H1 (cell line): ENCODE results near the gene MYG1. TPM values are rescaled to one million over a fixed set of nuclear protein-coding genes. Genes with fewer than 3 reads are reported as not detected.

ENCODE experiments used
- CTCF ChIA-PET: fragments of 300-600 bp; sonication (Branson Sonifier 250); formaldehyde crosslinking; loops from one replicate; lab custom pipeline; 2021; ENCODE audit not compliant: partially characterized antibody; lab: Charles Lee
- POLR2A ChIA-PET: fragments of 300-600 bp; sonication (Branson Sonifier 250); formaldehyde crosslinking; loops from one replicate; lab custom pipeline; 2021; ENCODE audit warnings: inconsistent platforms; ENCODE audit not compliant: partially characterized antibody; lab: Charles Lee
- DNase-seq, 2 experiments: peaks; one replicate each; pipeline versions ENCODE4 v3.0.0 to v3.0.0-alpha.2; 2010 to 2022; ENCODE audit warnings: low spot score in 2 of 2, low read depth in 1 of 2, mixed read lengths in 1 of 2
- FAIRE-seq: peaks from 2 replicates; lab custom pipeline; 2011; peaks lifted over from hg19 to GRCh38; lab: Jason Lieb, UNC
- H2AFZ ChIP-seq: 2 replicates; pipeline ENCODE4 v1.8.1; 2012; ENCODE audit warnings: low read length, inconsistent platforms
- H2AK5ac ChIP-seq: 2 replicates; pipeline ENCODE4 v1.6.1; 2013; ENCODE audit warnings: low read depth, low read length
- H2BK120ac ChIP-seq: replicated peaks from 2 replicates; pipeline ENCODE3; 2013; ENCODE audit warnings: low read depth, low read length, inconsistent platforms
- H2BK12ac ChIP-seq: 2 replicates; pipeline ENCODE4 v1.6.1; 2013; ENCODE audit warnings: low read depth, low read length
- H2BK15ac ChIP-seq: 2 replicates; pipeline ENCODE4 v1.6.1; 2013; ENCODE audit warnings: low read length
- H2BK20ac ChIP-seq: 2 replicates; pipeline ENCODE4 v1.6.1; 2013; ENCODE audit warnings: low read length
- H2BK5ac ChIP-seq: 2 replicates; pipeline ENCODE4 v1.6.1; 2013; ENCODE audit warnings: low read depth, low read length
- H3K14ac ChIP-seq: 2 replicates; pipeline ENCODE4 v1.6.1; 2013; ENCODE audit warnings: inconsistent platforms; ENCODE audit not compliant: insufficient read length
- H3K18ac ChIP-seq: 2 replicates; pipeline ENCODE4 v1.6.1; 2013; ENCODE audit warnings: low read length; ENCODE audit errors: extremely low read depth
- H3K23ac ChIP-seq: 2 replicates; pipeline ENCODE4 v1.6.1; 2013; ENCODE audit warnings: inconsistent platforms; ENCODE audit not compliant: insufficient read length
- H3K23me2 ChIP-seq: 2 replicates; pipeline ENCODE4 v1.6.1; 2013; ENCODE audit warnings: low read depth, low read length
- H3K27ac ChIP-seq: 2 replicates; pipeline ENCODE4 v1.6.1; 2011; ENCODE audit warnings: low read depth, low read length, inconsistent platforms
- H3K27me3 ChIP-seq, 4 experiments: replicated peaks in 1 of 4; 1 replicate in 1 of 4; 2 replicates in 3 of 4; pipeline versions ENCODE4 v1.6.1 to v1.8.1; 2011 to 2013; ENCODE audit warnings: low read length in 3 of 4, mild to moderate bottlenecking in 3 of 4, inconsistent platforms in 2 of 4, mixed read lengths in 2 of 4, moderate library complexity in 1 of 4; ENCODE audit not compliant: control insufficient read depth in 3 of 4, insufficient read depth in 3 of 4; ENCODE audit errors: extremely low read depth in 1 of 4
- H3K36me3 ChIP-seq, 4 experiments: 2 replicates each; pipeline versions ENCODE4 v1.6.1 to v1.8.1; 2011 to 2013; ENCODE audit warnings: mild to moderate bottlenecking in 4 of 4, low read length in 3 of 4, moderate library complexity in 2 of 4, control low read depth in 1 of 4, inconsistent platforms in 1 of 4; ENCODE audit not compliant: insufficient read depth in 4 of 4, control insufficient read depth in 2 of 4
- H3K4ac ChIP-seq: replicated peaks from 2 replicates; pipeline ENCODE3; 2013; ENCODE audit warnings: low read length, low read depth, mixed read lengths, inconsistent platforms; ENCODE audit not compliant: insufficient read length
- H3K4me1 ChIP-seq, 4 experiments: replicated peaks in 1 of 4; 1 replicate in 1 of 4; 2 replicates in 3 of 4; pipeline versions ENCODE4 v1.6.1 to v1.8.1; 2011 to 2013; ENCODE audit warnings: low read length in 3 of 4, inconsistent platforms in 2 of 4, mixed read lengths in 1 of 4; ENCODE audit not compliant: insufficient read depth in 4 of 4, control insufficient read depth in 3 of 4
- H3K4me2 ChIP-seq, 2 experiments: 2 replicates each; pipeline versions ENCODE4 v1.6.1 to v1.8.1; 2011 to 2013; ENCODE audit warnings: low read depth in 2 of 2, low read length in 2 of 2, control low read depth in 1 of 2, inconsistent platforms in 1 of 2, mild to moderate bottlenecking in 1 of 2; ENCODE audit not compliant: insufficient read depth in 1 of 2
- H3K4me3 ChIP-seq, 4 experiments: fragments of 200-600, 300-600 bp in 1 of 4; sonication (generic), shearing (Covaris generic), sonication (Bioruptor Twin) in 1 of 4; 2 replicates each; pipeline versions ENCODE4 v1.5.1 to v1.8.1; 2011 to 2016; ENCODE audit warnings: low read length in 4 of 4, low read depth in 3 of 4, control low read depth in 2 of 4, inconsistent platforms in 2 of 4, mild to moderate bottlenecking in 2 of 4, mixed read lengths in 1 of 4, moderate library complexity in 1 of 4; ENCODE audit not compliant: insufficient read depth in 2 of 4; ENCODE audit errors: extremely low read depth in 1 of 4
- H3K56ac ChIP-seq: replicated peaks from 2 replicates; pipeline ENCODE3; 2013; ENCODE audit warnings: low read depth, mild to moderate bottlenecking, mixed read lengths, low read length, inconsistent platforms; ENCODE audit not compliant: insufficient read length
- H3K79me1 ChIP-seq: 2 replicates; pipeline ENCODE4 v1.6.1; 2013; ENCODE audit warnings: low read depth, low read length, control low read depth
- H3K79me2 ChIP-seq, 2 experiments: 2 replicates each; pipeline versions ENCODE4 v1.6.1 to v1.8.1; 2012 to 2013; ENCODE audit warnings: low read length in 2 of 2, mild to moderate bottlenecking in 2 of 2, inconsistent platforms in 1 of 2; ENCODE audit not compliant: insufficient read depth in 2 of 2, control insufficient read depth in 1 of 2
- H3K9ac ChIP-seq, 4 experiments: replicated peaks in 1 of 4; 1 replicate in 1 of 4; 2 replicates in 3 of 4; pipeline versions ENCODE4 v1.6.1 to v1.8.1; 2011 to 2013; ENCODE audit warnings: low read depth in 3 of 4, low read length in 3 of 4, control low read depth in 2 of 4, mild to moderate bottlenecking in 2 of 4, moderate library complexity in 2 of 4, inconsistent platforms in 1 of 4; ENCODE audit errors: extremely low read depth in 1 of 4
- H3K9me3 ChIP-seq, 2 experiments: 2 replicates each; pipeline versions ENCODE4 v1.6.1 to v1.8.1; 2012 to 2013; ENCODE audit warnings: mild to moderate bottlenecking in 2 of 2, moderate library complexity in 2 of 2, control low read depth in 1 of 2, inconsistent platforms in 1 of 2, low read depth in 1 of 2, low read length in 1 of 2, mixed read lengths in 1 of 2; ENCODE audit not compliant: insufficient read depth in 2 of 2
- H4K20me1 ChIP-seq, 2 experiments: replicated peaks in 1 of 2; 2 replicates each; pipeline versions ENCODE3 to v1.8.1; 2011 to 2013; ENCODE audit warnings: inconsistent platforms in 2 of 2, low read length in 2 of 2, mild to moderate bottlenecking in 1 of 2; ENCODE audit not compliant: insufficient read depth in 2 of 2, control insufficient read depth in 1 of 2
- H4K5ac ChIP-seq: 2 replicates; pipeline ENCODE4 v1.6.1; 2013; ENCODE audit warnings: low read length, low read depth, mixed read lengths, inconsistent platforms; ENCODE audit not compliant: insufficient read length
- H4K8ac ChIP-seq: 2 replicates; pipeline ENCODE4 v1.8.0; 2013; ENCODE audit warnings: mild to moderate bottlenecking, moderate library complexity, low read length, inconsistent platforms; ENCODE audit not compliant: insufficient read depth; ENCODE audit errors: extremely low read depth
- H4K91ac ChIP-seq: replicated peaks from 2 replicates; pipeline ENCODE3; 2013; ENCODE audit warnings: low read length, mixed read lengths, inconsistent platforms; ENCODE audit not compliant: insufficient read length
- CHD2 ChIP-seq: IDR thresholded peaks from 2 replicates; pipeline ENCODE4 v1.6.1; 2012; ENCODE audit warnings: low read length, improper control_type of control experiment
- FOSL1 ChIP-seq: IDR thresholded peaks from 2 replicates; pipeline ENCODE4 v1.6.1; 2011; ENCODE audit warnings: mild to moderate bottlenecking, low read depth, low read length, moderate library complexity; ENCODE audit not compliant: insufficient read depth
- POLR2A ChIP-seq, 2 experiments: IDR thresholded peaks; 1 replicate in 1 of 2; 2 replicates in 1 of 2; pipeline ENCODE4 v1.6.1; 2011; ENCODE audit warnings: low read depth in 2 of 2, low read length in 2 of 2, mild to moderate bottlenecking in 2 of 2; ENCODE audit errors: control extremely low read depth in 1 of 2
- SIX5 ChIP-seq: IDR thresholded peaks from 2 replicates; pipeline ENCODE4 v1.6.1; 2011; ENCODE audit warnings: mild to moderate bottlenecking, low read depth, low read length
- WGBS, 2 experiments: shearing (Covaris generic) in 1 of 2; methylation state at CpG; one replicate each; pipeline versions ENCODE4 v1.1.6 to v1.1.7; 2013 to 2015; ENCODE audit warnings: low lambda C conversion rate in 2 of 2, mixed read lengths in 2 of 2, inconsistent platforms in 1 of 2, low coverage in 1 of 2, missing lambda C conversion rate in 1 of 2; ENCODE audit not compliant: insufficient replicate concordance in 2 of 2, insufficient coverage in 1 of 2, insufficient read length in 1 of 2; ENCODE audit errors: extremely low coverage in 1 of 2, missing lambda C conversion rate in 1 of 2; 5-methylcytosine and 5-hydroxymethylcytosine counted together
- polyA plus RNA-seq, 7 experiments: library from polyadenylated mRNA; depleted of rRNA in 3 of 7; stranded (reverse) in 5 of 7; unstranded in 2 of 7; fragments of >200 nt in 5 of 7; fragments of 200-250 nt in 2 of 7; gene quantifications; 1 replicate in 5 of 7; 2 replicates in 1 of 7; 4 replicates in 1 of 7; pipeline versions ENCODE4 v1.2.1 to v1.2.3, GENCODE V29; 2011 to 2013; ENCODE audit warnings: missing spikeins in 2 of 7, mixed read lengths in 2 of 7
- total RNA-seq: library from RNA; stranded (reverse); fragmentation: NEBNext Ultra II Directional; extraction: Animal tissue kit (Norgen Biotek cat#: 25700); gene quantifications from 2 replicates; pipeline ENCODE4 v1.2.1, GENCODE V29; 2021
- TF ChIP-seq, protein P1 (sequence below): IDR thresholded peaks from 2 replicates; pipeline ENCODE4 v1.6.1; 2012; ENCODE audit warnings: inconsistent platforms
- TF ChIP-seq, protein P2 (sequence below), 3 experiments: IDR thresholded peaks; 1 replicate in 2 of 3; 2 replicates in 1 of 3; pipeline versions ENCODE4 v1.5.1 to v1.6.1; 2011; ENCODE audit warnings: low read length in 3 of 3, mild to moderate bottlenecking in 3 of 3, inconsistent platforms in 2 of 3, low read depth in 1 of 3, moderate library complexity in 1 of 3; ENCODE audit not compliant: insufficient read depth in 1 of 3; ENCODE audit errors: control extremely low read depth in 1 of 3

Gene MYG1
- total and polyA plus RNA-seq, 2 of the 8 experiments (the other 6 are each of a cell fraction or from before 2014, with no cell fraction given), result 83.3 to 104 TPM

DNA sequence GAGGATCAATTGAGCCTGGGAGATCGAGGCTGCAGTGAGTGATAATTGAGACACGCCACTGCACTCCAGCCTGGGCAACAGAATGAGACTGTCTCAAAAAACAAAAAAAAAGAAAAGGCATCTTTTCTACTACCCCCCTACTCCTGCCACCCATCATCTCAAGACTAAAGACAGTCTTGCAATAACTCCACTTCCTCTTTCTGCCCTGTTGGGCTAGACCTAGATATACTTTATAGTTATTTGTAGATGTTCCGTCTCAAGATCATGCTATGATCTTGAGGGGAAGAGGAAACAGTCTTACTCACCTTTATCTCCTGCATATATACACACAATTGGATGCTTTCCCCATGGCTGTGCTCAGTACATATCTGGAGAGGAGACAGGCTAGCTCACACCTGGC, 43.5 kb upstream of the MYG1 start:
- H3K36me3 ChIP-seq, result peaks cover 0 to 4% (median 0%) of the 10 kb centered on the region in 4 experiments; a peak in 1 of 8 replicates
- no peak overlapping the region for H2AFZ ChIP-seq
- H2BK120ac ChIP-seq, result no peak overlapping the region
- WGBS, 2 experiments, result 98% methylated on average over 3 of the region's 3 CpGs; no CpG with 5 or more reads in 1 of the 2 experiments
- no peak for DNase-seq
- H3K56ac ChIP-seq, result no peak overlapping the region
- no peak overlapping the region for H2BK5ac ChIP-seq
- H2BK20ac ChIP-seq, result no peak overlapping the region
- no peaks in the 10 kb centered on the region for H4K20me1 ChIP-seq
- no peak overlapping the region for H3K4ac ChIP-seq
- peaks cover 0 to 11% (median 3%) of the 10 kb centered on the region in 4 experiments; a peak in 5 of 7 replicates for H3K4me1 ChIP-seq
- no peaks in the 10 kb centered on the region for H3K27me3 ChIP-seq
- no peak overlapping the region for H2AK5ac ChIP-seq
- H3K18ac ChIP-seq, result no peak overlapping the region
- H3K79me2 ChIP-seq, result peaks cover 0 to 15% of the 10 kb centered on the region in 2 experiments; a peak in 1 of 4 replicates
- peaks cover 7% of the 10 kb centered on the region; the same call in 1 of the 2 replicates for H3K23me2 ChIP-seq
- H4K8ac ChIP-seq, result no peak overlapping the region
- no peaks in the 10 kb centered on the region for H3K9me3 ChIP-seq
- CTCF ChIA-PET, result interaction anchor here (0.5 to 23.0 kb wide), 7 partner anchors 8 to 163 kb away, joined by 3 to 654 read pairs (median 5); partner anchors contain the start of gene ESPL1
- no peak overlapping the region for H3K4me2 ChIP-seq
- no peak overlapping the region; a peak in 1 of 7 replicates for H3K9ac ChIP-seq
- no peak overlapping the region for H2BK15ac ChIP-seq
- H3K14ac ChIP-seq, result no peak overlapping the region
- H3K23ac ChIP-seq, result no peak overlapping the region
- no peak overlapping the region for H2BK12ac ChIP-seq
- TF ChIP-seq FOSL1, result no peak
- TF ChIP-seq, protein P1, sequence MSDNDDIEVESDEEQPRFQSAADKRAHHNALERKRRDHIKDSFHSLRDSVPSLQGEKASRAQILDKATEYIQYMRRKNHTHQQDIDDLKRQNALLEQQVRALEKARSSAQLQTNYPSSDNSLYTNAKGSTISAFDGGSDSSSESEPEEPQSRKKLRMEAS, result no peak
- TF ChIP-seq SIX5, result no peak
- TF ChIP-seq, protein P2, sequence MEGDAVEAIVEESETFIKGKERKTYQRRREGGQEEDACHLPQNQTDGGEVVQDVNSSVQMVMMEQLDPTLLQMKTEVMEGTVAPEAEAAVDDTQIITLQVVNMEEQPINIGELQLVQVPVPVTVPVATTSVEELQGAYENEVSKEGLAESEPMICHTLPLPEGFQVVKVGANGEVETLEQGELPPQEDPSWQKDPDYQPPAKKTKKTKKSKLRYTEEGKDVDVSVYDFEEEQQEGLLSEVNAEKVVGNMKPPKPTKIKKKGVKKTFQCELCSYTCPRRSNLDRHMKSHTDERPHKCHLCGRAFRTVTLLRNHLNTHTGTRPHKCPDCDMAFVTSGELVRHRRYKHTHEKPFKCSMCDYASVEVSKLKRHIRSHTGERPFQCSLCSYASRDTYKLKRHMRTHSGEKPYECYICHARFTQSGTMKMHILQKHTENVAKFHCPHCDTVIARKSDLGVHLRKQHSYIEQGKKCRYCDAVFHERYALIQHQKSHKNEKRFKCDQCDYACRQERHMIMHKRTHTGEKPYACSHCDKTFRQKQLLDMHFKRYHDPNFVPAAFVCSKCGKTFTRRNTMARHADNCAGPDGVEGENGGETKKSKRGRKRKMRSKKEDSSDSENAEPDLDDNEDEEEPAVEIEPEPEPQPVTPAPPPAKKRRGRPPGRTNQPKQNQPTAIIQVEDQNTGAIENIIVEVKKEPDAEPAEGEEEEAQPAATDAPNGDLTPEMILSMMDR (IDR thresholded peaks at IDR 0.05; ENCODE audit: control extremely low read depth in 1 of 3, insufficient read depth in 1 of 3, low read depth in 1 of 3, low read length in 3 of 3), result no peak
- TF ChIP-seq POLR2A (IDR thresholded peaks at IDR 0.05; ENCODE audit: control extremely low read depth in 1 of 2, low read depth in 2 of 2, low read length in 2 of 2), result no peak
- TF ChIP-seq CHD2, result no peak
- TF ChIP-seq, all 59 proteins: peak for 0
- Histone ChIP-seq H3K4me3 (no peak overlapping the region), H3K79me1 (no peaks in the 10 kb centered on the region), H4K91ac (no peak overlapping the region), H4K5ac (no peak overlapping the region), H3K27ac (no peak overlapping the region)
- FAIRE-seq, result no peak
- POLR2A ChIA-PET, result interaction anchor here (2.9 kb wide), 1 partner anchor 39 kb away, joined by 11 read pairs; the partner anchor contains the start of gene PFDN5
